Transverse colon (tissue), 4 donors: ENCODE results near the gene CIAO1. TPM values are rescaled to one million over a fixed set of nuclear protein-coding genes. Genes with fewer than 3 reads are reported as not detected.

Source experiments
- DNase-seq: peaks from one replicate; pipeline ENCODE4 v3.0.0-alpha.2; 2019
- H3K27ac ChIP-seq, 4 donors: fragments of 200-600 bp; sonication (generic); 2 replicates each; pipeline ENCODE4 v1.5.1; 2016 to 2018; ENCODE audit warnings: inconsistent platforms in 4 of 4
- H3K27me3 ChIP-seq: fragments of 200-600 bp; sonication (generic); 2 replicates; pipeline ENCODE4 v1.5.1; 2017; ENCODE audit warnings: inconsistent platforms
- H3K36me3 ChIP-seq, 4 donors: fragments of 200-600 bp; sonication (generic); 2 replicates each; pipeline ENCODE4 v1.5.1; 2017 to 2019; ENCODE audit warnings: inconsistent platforms in 4 of 4
- H3K4me1 ChIP-seq, 4 donors: fragments of 200-600 bp; sonication (generic); 2 replicates each; pipeline ENCODE4 v1.5.1; 2017 to 2020; ENCODE audit warnings: inconsistent platforms in 4 of 4
- H3K4me3 ChIP-seq, 4 donors: fragments of 200-600 bp; sonication (generic); 1 replicate in 1 of 4; 2 replicates in 3 of 4; pipeline versions ENCODE4 v1.5.1 to v1.6.1; 2017 to 2019; ENCODE audit warnings: inconsistent platforms in 4 of 4
- H3K9me3 ChIP-seq, 2 donors: fragments of 200-600 bp; sonication (generic); 2 replicates each; pipeline ENCODE4 v1.5.1; 2017 to 2019; ENCODE audit warnings: inconsistent platforms in 2 of 2
- CTCF ChIP-seq, 5 experiments: fragments of 200-600 bp in 3 of 5; fragments of 450-650 bp in 2 of 5; sonication (generic) in 3 of 5; IDR thresholded peaks; 1 replicate in 2 of 5; 2 replicates in 3 of 5; pipeline ENCODE4 v1.5.1; 2016 to 2017; ENCODE audit warnings: antibody characterized with exemption in 5 of 5, inconsistent platforms in 3 of 5, mild to moderate bottlenecking in 2 of 5, moderate library complexity in 1 of 5
- EP300 ChIP-seq: sonication (generic); formaldehyde crosslinking; IDR thresholded peaks from one replicate; pipeline ENCODE4 v1.6.1; 2017; ENCODE audit warnings: antibody characterized with exemption, low read depth
- POLR2A ChIP-seq: fragments of 450-650 bp; IDR thresholded peaks from one replicate; pipeline ENCODE4 v1.6.1; 2016; ENCODE audit warnings: antibody characterized with exemption, mild to moderate bottlenecking, moderate library complexity
- POLR2AphosphoS5 ChIP-seq, 3 donors: sonication (generic); formaldehyde crosslinking; IDR thresholded peaks; one replicate each; pipeline ENCODE4 v1.6.1; 2016; ENCODE audit warnings: antibody characterized with exemption in 3 of 3
- WGBS, 2 donors: methylation state at CpG; one replicate each; pipeline ENCODE4 v1.1.5; 2018; ENCODE audit warnings: low coverage in 1 of 2; 5-methylcytosine and 5-hydroxymethylcytosine counted together
- in situ Hi-C, 4 donors: fragments of 200-750 bp; cut with MboI; loops; one replicate each; pipeline versions ENCODE4 v1.15.0 to v1.15.1; 2017; ENCODE audit warnings: low sequenced_read_pairs in 3 of 4, low pct_ligation_motif_present in 1 of 4, low pct_unique_long_range_greater_than_20kb in 1 of 4
- intact Hi-C: fragments of 100-400 bp; cut with DNase I; formaldehyde crosslinking; loops from one replicate; pipeline ENCODE4 v1.15.1; 2023; ENCODE audit warnings: low total_unique reads
- total RNA-seq, 4 donors: library from RNA; depleted of rRNA; stranded (reverse); fragments of >200 nt; gene quantifications; one replicate each; pipeline ENCODE4 v1.1.0, GENCODE V29; 2016

Gene CIAO1
- total RNA-seq, 4 donors from 2014 or later = 114 to 220 (median 143) TPM

- no peak overlapping the region for H3K27ac ChIP-seq
- TF ChIP-seq POLR2A (no peak), POLR2AphosphoS5 (IDR thresholded peaks at IDR 0.05) (no peak), CTCF (IDR thresholded peaks at IDR 0.05) (no peak), EP300 (no peak)
- no peaks in the 10 kb centered on the region for H3K36me3 ChIP-seq
- in situ Hi-C loops (no loop called here), intact Hi-C loops (no loop called here)
- 60 to 97% methylated on average over 1 to 4 of the region's 4 CpGs for WGBS, 2 donors
- no peak for DNase-seq
- no peaks in the 10 kb centered on the region for H3K4me1 ChIP-seq
- no peak overlapping the region for H3K4me3 ChIP-seq
- H3K9me3 ChIP-seq = no peaks in the 10 kb centered on the region
- no peaks in the 10 kb centered on the region for H3K27me3 ChIP-seq
Measured at GRCh38 chr2:96231316-96231715, 34.7 kb upstream of the CIAO1 start.

GRCh38 chr2:96233436-96233835, 32.6 kb upstream of the CIAO1 start:
- Histone ChIP-seq H3K27ac (no peak overlapping the region), H3K9me3 (no peaks in the 10 kb centered on the region), H3K4me3 (no peak overlapping the region), H3K27me3 (no peaks in the 10 kb centered on the region), H3K4me1 (no peaks in the 10 kb centered on the region), H3K36me3 (no peaks in the 10 kb centered on the region)
- no peak for DNase-seq
- intact Hi-C loops (no loop called here), in situ Hi-C loops (no loop called here)
- WGBS, 2 donors = 92 to 93% methylated on average over 1 to 6 of the region's 6 CpGs
- TF ChIP-seq POLR2AphosphoS5 (IDR thresholded peaks at IDR 0.05) (no peak), POLR2A (no peak), CTCF (IDR thresholded peaks at IDR 0.05) (no peak), EP300 (no peak)

GRCh38 chr2:96233880-96234316, 32.1 kb upstream of the CIAO1 start:
- WGBS, 2 donors = 75 to 100% methylated on average over 1 to 4 of the region's 4 CpGs
- Histone ChIP-seq H3K4me1 (no peaks in the 10 kb centered on the region), H3K27me3 (no peaks in the 10 kb centered on the region), H3K9me3 (no peaks in the 10 kb centered on the region), H3K4me3 (no peak overlapping the region), H3K36me3 (no peaks in the 10 kb centered on the region), H3K27ac (no peak overlapping the region)
- no peak for DNase-seq
- in situ Hi-C loops (no loop called here), intact Hi-C loops (no loop called here)
- TF ChIP-seq EP300 = no peak
- no peak for TF ChIP-seq POLR2AphosphoS5 (IDR thresholded peaks at IDR 0.05)
- TF ChIP-seq CTCF (IDR thresholded peaks at IDR 0.05) = no peak
- TF ChIP-seq POLR2A = no peak

- Histone ChIP-seq H3K4me1 (peaks cover 0 to under 1% (median 0%) of the 10 kb centered on the region in 4 donors), H3K27ac (no peak overlapping the region), H3K9me3 (no peaks in the 10 kb centered on the region), H3K27me3 (no peaks in the 10 kb centered on the region), H3K4me3 (no peak overlapping the region), H3K36me3 (no peaks in the 10 kb centered on the region)
- 100% methylated on average over 1 of the region's 1 CpG; no CpG with 5 or more reads in 1 of the 2 donors for WGBS, 2 donors
- in situ Hi-C loops = no loop called here
- intact Hi-C loops = no loop called here
- no peak for DNase-seq
- TF ChIP-seq POLR2AphosphoS5 (IDR thresholded peaks at IDR 0.05) = no peak
Measured at GRCh38 chr2:96236882-96237281, 29.1 kb upstream of the CIAO1 start.

GRCh38 chr2:96238266-96238665, 27.8 kb upstream of the CIAO1 start:
- Histone ChIP-seq H3K36me3 (no peaks in the 10 kb centered on the region), H3K4me3 (no peak overlapping the region), H3K9me3 (no peaks in the 10 kb centered on the region), H3K27ac (no peak overlapping the region), H3K27me3 (no peaks in the 10 kb centered on the region), H3K4me1 (peaks cover 0 to 3% (median 0%) of the 10 kb centered on the region in 4 donors)
- DNase-seq = no peak
- intact Hi-C loops = no loop called here
- 80 to 87% methylated on average over 3 of the region's 3 CpGs for WGBS, 2 donors
- in situ Hi-C loops = no loop called here
- TF ChIP-seq EP300 = no peak
- no peak for TF ChIP-seq CTCF (IDR thresholded peaks at IDR 0.05)
- TF ChIP-seq POLR2A = no peak
- TF ChIP-seq POLR2AphosphoS5 (IDR thresholded peaks at IDR 0.05) = no peak
